A549 treated with Mapracorat at 1 μM for 4 hours (cell line): Measurements from ENCODE around the gene DLD. TPM values are rescaled to one million over a fixed set of nuclear protein-coding genes. Genes with fewer than 3 reads are reported as not detected.

Experiments used
- total RNA-seq: library from RNA; stranded (reverse); fragments of 200-300 nt; extraction: Qiagen RNA extraction; gene quantifications from 5 replicates; pipeline ENCODE4 v1.2.3, GENCODE V29; 2022

DLD gene
- 82.7 to 113 TPM (median 87.3 TPM) in 5 replicates for total RNA-seq

GRCh38 chr7:107890962-107891635 lies at the start of gene DLD:
Gene DLD, plus strand, starts transcription at chr7:107891183. Its CDS starts 68 bp downstream, at chr7:107891251.

Other genes with a start within 250 kb of the DLD start
- 0.05 to 0.11 TPM (median 0.10 TPM) in 3 of 5 replicates, not detected in the others for gene SLC26A4, start 230.4 kb upstream of the DLD start, total RNA-seq
- 27.5 to 47.7 TPM (median 29.2 TPM) in 5 replicates for gene CBLL1, start 147.0 kb upstream of the DLD start, total RNA-seq
- gene SLC26A3, start 88.0 kb upstream of the DLD start, total RNA-seq, result not detected in 5 replicates
- 99.7 to 137 TPM (median 108 TPM) in 5 replicates for gene LAMB1, start 112.0 kb downstream of the DLD start, total RNA-seq
- 0.08 to 0.38 TPM (median 0.14 TPM) in 5 replicates for gene LAMB4, start 239.2 kb downstream of the DLD start, total RNA-seq